Activated naive CD4-positive, alpha-beta T cell treated with anti-CD3 and anti-CD28 coated beads, Interleukin-2, amount 10 ng/mL, durations not matched to agents 7 days and 5 days (primary cell): ENCODE results near the gene KLK6.

Experiments used
- CTCF ChIA-PET: fragments of 350-600 bp; sonication (Branson Sonifier 250); formaldehyde crosslinking; loops from one replicate; lab custom pipeline; 2021; ENCODE audit warnings: antibody characterized with exemption; lab: Charles Lee
- DNase-seq: peaks from one replicate; pipeline ENCODE4 v3.0.0-alpha.2; 2020
- H3K27ac Mint-ChIP-seq: one replicate; pipeline ENCODE4 v1.8.0; 2021; ENCODE audit warnings: mild to moderate bottlenecking, moderate library complexity, mixed read lengths
- H3K27me3 Mint-ChIP-seq: one replicate; pipeline ENCODE4 v1.8.0; 2021; ENCODE audit warnings: mild to moderate bottlenecking, mixed read lengths
- H3K36me3 Mint-ChIP-seq: one replicate; pipeline ENCODE4 v1.8.0; 2021; ENCODE audit warnings: mixed read lengths
- H3K4me1 Mint-ChIP-seq: one replicate; pipeline ENCODE4 v1.8.0; 2021; ENCODE audit warnings: mixed read lengths
- H3K4me3 Mint-ChIP-seq: one replicate; pipeline ENCODE4 v1.8.0; 2021; ENCODE audit warnings: mild to moderate bottlenecking, moderate library complexity, mixed read lengths
- H3K9me3 Mint-ChIP-seq: one replicate; pipeline ENCODE4 v1.8.0; 2021; ENCODE audit warnings: mixed read lengths

The KLK6 gene

DNA sequence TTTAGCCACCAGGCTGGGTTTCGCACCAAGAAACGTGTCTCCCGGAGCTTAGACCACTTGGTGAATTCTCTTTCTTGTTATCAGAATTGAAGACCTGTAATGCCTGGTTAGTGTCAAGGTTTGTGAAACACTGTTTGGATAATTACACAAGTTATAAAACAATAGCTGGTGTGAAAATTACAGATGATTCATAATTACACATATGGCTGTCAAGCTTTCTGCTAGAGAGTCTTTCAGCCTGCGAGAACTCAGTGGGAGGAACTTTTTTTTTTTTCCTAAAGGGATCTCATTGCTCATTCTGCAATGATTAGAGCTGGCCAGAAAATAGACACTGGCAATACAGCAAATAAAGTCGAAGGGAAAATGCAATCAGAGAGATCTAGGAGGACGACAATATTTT lies 44.8 kb downstream of the KLK6 start:
- H3K4me1 Mint-ChIP-seq: peaks cover 8% of the 10 kb centered on the region
- no peak overlapping the region for H3K27ac Mint-ChIP-seq
- DNase-seq: no peak
- peaks cover 14% of the 10 kb centered on the region for H3K27me3 Mint-ChIP-seq
- no peak overlapping the region for H3K4me3 Mint-ChIP-seq
- CTCF ChIA-PET: interaction anchor here (0.6 to 1.2 kb wide), 3 partner anchors 9 to 219 kb away, joined by 3 to 4 read pairs (median 3); no protein-coding TSS in a partner anchor
- H3K9me3 Mint-ChIP-seq: no peaks in the 10 kb centered on the region
- no peaks in the 10 kb centered on the region for H3K36me3 Mint-ChIP-seq

DNA sequence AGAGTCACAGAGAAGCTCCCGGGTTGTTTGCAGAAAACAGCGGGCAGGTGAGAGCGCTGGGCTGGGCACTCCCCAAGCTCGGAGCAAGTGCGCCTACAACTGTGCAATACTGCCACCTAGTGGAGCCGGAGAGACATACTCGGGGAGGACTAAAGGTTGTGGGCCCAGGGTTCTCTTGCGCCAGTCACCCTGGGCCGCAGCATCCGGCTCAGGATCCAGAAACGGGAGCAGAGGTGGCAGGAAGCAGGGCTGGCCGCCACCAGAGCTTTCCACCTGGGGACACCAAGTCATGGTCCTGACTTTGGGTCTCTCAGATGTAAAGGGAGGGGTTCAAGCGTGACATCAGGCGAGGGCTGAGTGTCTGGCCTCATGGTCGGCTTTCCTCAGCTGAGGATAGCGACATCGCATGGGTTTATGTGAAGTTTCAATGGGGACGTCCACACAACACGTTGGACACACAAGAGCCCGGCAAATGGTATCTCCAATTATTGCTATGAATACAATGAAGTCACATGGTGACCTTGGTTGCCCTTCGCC lies 47.0 kb downstream of the KLK6 start:
- Mint-ChIP-seq H3K27ac (no peak overlapping the region), H3K27me3 (peaks cover 11% of the 10 kb centered on the region), H3K9me3 (no peaks in the 10 kb centered on the region), H3K36me3 (no peaks in the 10 kb centered on the region), H3K4me3 (no peak overlapping the region), H3K4me1 (peaks cover 8% of the 10 kb centered on the region)
- DNase-seq: peak; percentile 84
- CTCF ChIA-PET: interaction anchor here (0.6 to 2.4 kb wide), 22 partner anchors 8 to 385 kb away, joined by 3 to 15 read pairs (median 4); partner anchors contain the start of genes ACP4, CLEC11A and KLK4

DNA sequence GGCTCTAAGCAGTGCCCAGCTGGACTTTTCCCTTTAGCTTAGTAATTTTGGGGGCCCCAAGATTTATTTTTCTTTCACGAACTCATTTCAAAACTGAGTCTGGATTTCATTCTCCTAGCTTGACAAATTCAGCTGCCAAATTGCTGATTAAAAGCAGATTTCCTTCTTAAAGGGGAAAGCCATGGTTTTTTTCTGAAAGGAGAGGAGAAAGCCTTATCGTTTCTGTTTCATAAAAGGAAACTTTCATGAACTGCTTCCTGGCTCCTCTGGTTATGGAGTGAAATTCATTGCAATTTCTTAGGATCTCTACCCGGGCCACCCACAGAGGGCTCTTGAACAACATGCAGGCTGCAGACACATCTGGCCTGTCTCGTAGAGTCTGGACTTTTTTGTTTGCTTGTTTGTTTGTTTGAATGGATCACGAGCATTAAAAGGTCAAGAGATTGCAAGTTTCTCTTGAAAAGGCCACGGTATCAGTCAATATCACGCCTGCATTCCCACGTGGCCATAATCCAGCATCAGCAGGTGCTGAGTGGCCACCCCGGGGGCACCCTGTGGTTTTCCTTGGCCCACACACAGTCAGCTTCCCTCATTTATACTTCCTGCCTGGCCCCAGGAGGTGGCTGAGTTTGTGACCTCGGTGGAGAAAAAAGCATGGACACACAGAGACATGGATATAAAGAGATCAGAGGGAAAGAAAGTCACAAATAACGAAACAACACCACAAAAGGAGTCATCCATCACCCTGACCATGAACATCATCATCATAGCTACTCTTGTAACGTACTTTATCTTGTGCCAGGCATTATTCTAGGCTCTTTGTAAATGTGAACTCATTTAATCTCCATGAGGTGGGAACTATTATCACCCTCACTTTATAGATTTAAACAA lies 47.7 kb downstream of the KLK6 start:
- DNase-seq: no peak
- Mint-ChIP-seq H3K4me1 (peaks cover 8% of the 10 kb centered on the region), H3K9me3 (no peaks in the 10 kb centered on the region), H3K27ac (no peak overlapping the region), H3K36me3 (no peaks in the 10 kb centered on the region), H3K27me3 (peaks cover 17% of the 10 kb centered on the region), H3K4me3 (no peak overlapping the region)
- CTCF ChIA-PET: interaction anchor here (0.6 to 2.4 kb wide), 23 partner anchors 9 to 384 kb away, joined by 3 to 15 read pairs (median 4); partner anchors contain the start of genes ACP4, CLEC11A and KLK4

DNA sequence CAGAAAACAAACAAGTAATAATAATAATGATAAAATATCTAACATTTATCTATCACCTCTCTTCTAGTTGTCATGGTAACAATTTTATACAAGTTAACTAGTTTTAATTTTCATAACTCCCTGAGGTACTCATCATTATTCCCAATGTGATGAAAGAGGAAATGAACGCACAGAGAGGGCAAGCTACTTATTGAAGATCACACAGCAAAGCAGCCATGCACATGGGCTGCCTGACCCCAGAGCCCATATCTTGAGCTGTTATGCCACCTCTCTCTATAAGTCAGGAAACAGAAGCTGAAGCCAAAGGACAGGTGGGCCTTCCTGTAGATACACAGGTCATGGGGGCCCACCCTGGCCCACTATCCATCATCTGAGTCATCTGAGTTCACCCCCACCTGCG lies 53.3 kb downstream of the KLK6 start:
- CTCF ChIA-PET: no interaction called here
- Mint-ChIP-seq H3K36me3 (no peaks in the 10 kb centered on the region), H3K9me3 (no peaks in the 10 kb centered on the region), H3K27me3 (peaks cover 6% of the 10 kb centered on the region), H3K4me3 (no peak overlapping the region), H3K4me1 (no peaks in the 10 kb centered on the region), H3K27ac (no peak overlapping the region)
- no peak for DNase-seq

DNA sequence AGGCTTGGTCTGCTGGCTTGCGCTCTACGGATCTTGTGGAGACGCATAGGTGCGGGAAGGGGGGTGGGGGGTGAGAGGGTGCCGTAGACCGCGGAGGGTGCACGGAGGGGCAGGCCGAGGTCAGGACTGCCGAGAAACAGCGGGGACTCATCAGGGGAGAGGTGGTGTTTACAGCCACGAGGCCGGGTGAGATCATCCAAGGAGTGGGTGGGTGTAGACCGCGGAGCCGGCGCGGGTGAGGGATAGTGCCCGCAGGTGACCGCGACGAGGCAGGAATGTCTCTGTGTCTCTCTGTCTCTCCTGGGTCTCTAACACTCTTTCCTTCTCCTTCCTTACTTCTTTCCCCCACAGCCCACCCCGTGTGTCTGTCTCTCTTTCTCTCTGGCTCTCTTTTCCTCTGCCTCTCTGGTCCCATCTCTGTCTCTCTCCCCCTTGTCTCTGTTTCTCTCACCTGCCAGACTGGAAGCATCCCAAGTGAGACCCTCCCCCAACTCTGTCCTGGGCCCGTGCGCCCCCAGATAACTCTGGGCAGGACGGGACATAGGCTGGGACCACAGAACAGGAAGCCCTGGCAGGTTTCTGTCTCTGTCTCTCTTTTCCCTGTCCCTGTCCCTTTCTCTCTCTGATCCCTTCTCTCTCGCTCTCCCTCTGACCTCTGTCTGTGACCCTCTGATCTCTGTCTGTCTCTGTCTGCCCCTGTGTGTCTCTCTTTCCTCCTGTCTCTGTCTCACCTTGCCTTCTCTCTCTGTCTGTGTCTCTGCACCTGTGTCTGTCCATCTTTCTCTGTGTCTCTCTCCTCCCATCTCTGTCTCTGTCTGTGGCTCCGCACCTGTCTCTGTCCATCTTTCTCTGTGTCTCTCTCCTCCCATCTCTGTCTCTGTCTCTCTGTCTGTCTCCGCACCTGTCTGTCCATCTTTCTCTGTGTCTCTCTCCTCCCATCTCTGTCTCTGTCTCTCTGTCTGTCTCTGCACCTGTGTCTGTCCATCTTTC lies 56.4 kb downstream of the KLK6 start:
- CTCF ChIA-PET: no interaction called here

DNA sequence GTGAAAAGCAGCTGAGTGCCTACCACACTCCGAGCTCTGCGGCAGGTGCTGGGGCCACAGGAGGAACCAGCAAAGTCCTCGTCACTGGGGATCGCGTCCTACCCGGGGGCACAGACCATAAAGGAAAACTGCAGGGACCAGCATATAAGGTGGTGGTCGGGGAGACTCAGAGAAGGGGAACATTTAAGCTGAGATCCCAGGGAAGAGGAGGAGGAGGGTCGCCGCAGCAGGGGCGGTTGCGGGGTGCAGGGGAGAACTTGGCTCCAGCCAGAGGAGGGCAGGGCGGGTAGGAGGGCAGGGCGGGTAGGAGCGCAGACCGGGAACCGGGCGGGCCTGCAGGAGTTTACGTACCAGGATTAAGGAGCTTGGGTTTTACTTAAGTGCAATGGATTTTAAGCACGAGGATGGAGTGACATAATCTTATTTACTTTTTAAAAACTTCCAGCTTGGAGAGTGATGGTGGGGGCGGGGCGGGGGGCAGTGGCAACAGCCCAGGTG lies 57.2 kb downstream of the KLK6 start:
- H3K4me3 Mint-ChIP-seq: no peak overlapping the region
- CTCF ChIA-PET: interaction anchor here (1.9 kb wide), 1 partner anchor 10 kb away, joined by 8 read pairs; no protein-coding TSS in a partner anchor
- H3K27ac Mint-ChIP-seq: no peak overlapping the region
- H3K9me3 Mint-ChIP-seq: no peaks in the 10 kb centered on the region
- peaks cover 9% of the 10 kb centered on the region for H3K27me3 Mint-ChIP-seq
- H3K4me1 Mint-ChIP-seq: peaks cover 3% of the 10 kb centered on the region
- no peak for DNase-seq
- no peaks in the 10 kb centered on the region for H3K36me3 Mint-ChIP-seq

More for the DNA sequence above, 56.4 kb downstream of the KLK6 start:
- H3K36me3 Mint-ChIP-seq: no peaks in the 10 kb centered on the region
- no peak for DNase-seq
- H3K27me3 Mint-ChIP-seq: peaks cover 6% of the 10 kb centered on the region
- H3K4me3 Mint-ChIP-seq: no peak overlapping the region
- peaks cover 3% of the 10 kb centered on the region for H3K4me1 Mint-ChIP-seq
- no peak overlapping the region for H3K27ac Mint-ChIP-seq
- H3K9me3 Mint-ChIP-seq: no peaks in the 10 kb centered on the region

DNA sequence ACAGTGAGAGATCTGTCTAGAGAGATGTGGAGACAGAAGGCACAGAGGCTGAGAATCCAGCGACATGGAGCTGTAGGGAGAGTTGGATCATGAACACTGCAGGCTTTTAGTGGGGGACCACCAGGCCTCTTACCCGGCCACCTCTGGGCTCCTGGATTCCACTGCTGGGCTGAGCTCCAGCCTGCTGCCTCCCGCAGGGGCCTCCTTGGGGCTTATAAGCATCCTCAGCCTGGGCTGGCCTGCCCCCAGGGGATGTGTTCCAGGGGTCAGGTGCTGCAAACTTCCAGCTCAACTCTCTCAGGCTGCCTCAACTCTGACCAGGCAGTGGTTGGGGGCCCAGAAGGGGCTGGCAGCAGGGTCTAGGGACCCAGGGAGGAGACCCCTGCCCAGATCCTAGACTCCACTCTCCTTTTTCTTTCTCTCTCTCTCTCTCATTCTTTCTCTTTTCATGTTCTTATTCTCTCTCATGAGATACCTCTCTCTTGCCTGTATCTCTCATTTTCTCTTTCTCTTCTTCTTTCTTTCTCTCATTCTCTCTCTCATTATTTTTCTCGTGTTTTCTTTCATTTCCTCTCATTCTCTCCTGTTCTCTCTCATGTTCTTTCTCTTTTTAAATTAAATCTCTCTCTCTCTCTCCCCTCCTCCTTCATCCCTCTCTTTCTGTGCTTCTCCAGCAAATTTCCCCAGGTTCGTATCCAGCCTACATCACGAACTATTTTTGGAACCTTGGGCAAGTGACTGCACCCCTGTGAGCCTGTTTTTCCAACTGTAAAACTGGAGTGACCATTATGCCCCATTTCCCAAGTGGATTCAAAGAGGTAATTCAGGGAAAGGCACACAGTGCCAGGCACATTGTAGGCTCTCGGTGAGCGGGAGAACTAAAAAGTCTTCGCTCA lies 57.9 kb downstream of the KLK6 start, which contains the start of gene KLK4:
Gene KLK4, minus strand, starts transcription at position 190 of the 896 bp plus-strand sequence. CDS start 657 bp downstream, outside the sequence.
- Mint-ChIP-seq H3K36me3 (no peaks in the 10 kb centered on the region), H3K4me1 (peaks cover 3% of the 10 kb centered on the region), H3K27me3 (peaks cover 9% of the 10 kb centered on the region), H3K9me3 (no peaks in the 10 kb centered on the region), H3K4me3 (no peak within 1 kb of the TSS), H3K27ac (no peak within 1 kb of the TSS)
- DNase-seq: no peak
- CTCF ChIA-PET: interaction anchor here (1.9 kb wide), 1 partner anchor 11 kb away, joined by 8 read pairs; no protein-coding TSS in a partner anchor

DNA sequence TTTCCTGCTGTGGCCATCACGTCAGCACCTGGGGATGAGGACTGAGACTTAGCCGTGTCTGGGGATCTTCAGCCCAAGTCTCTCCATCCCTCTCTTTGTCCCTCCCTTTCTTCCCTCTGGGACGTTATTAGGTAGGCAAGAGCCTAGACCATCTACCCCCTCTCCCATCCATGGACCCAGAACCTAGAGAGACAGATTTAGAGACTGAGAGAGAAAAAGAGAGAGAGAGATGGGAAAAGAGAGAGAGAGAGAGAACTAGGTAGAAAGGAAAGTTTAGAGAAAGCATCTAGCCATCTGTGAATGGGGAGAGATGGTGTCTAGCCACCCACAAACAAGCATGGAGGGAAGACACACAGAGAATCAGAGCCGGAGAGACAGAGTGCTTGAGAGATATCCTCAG lies 58.7 kb downstream of the KLK6 start:
- H3K36me3 Mint-ChIP-seq: no peaks in the 10 kb centered on the region
- no peak overlapping the region for H3K4me3 Mint-ChIP-seq
- H3K27me3 Mint-ChIP-seq: peaks cover 14% of the 10 kb centered on the region
- no peak overlapping the region for H3K27ac Mint-ChIP-seq
- DNase-seq: no peak
- peaks cover 3% of the 10 kb centered on the region for H3K4me1 Mint-ChIP-seq
- H3K9me3 Mint-ChIP-seq: no peaks in the 10 kb centered on the region
- CTCF ChIA-PET: interaction anchor here (1.9 kb wide), 1 partner anchor 11 kb away, joined by 8 read pairs; no protein-coding TSS in a partner anchor

DNA sequence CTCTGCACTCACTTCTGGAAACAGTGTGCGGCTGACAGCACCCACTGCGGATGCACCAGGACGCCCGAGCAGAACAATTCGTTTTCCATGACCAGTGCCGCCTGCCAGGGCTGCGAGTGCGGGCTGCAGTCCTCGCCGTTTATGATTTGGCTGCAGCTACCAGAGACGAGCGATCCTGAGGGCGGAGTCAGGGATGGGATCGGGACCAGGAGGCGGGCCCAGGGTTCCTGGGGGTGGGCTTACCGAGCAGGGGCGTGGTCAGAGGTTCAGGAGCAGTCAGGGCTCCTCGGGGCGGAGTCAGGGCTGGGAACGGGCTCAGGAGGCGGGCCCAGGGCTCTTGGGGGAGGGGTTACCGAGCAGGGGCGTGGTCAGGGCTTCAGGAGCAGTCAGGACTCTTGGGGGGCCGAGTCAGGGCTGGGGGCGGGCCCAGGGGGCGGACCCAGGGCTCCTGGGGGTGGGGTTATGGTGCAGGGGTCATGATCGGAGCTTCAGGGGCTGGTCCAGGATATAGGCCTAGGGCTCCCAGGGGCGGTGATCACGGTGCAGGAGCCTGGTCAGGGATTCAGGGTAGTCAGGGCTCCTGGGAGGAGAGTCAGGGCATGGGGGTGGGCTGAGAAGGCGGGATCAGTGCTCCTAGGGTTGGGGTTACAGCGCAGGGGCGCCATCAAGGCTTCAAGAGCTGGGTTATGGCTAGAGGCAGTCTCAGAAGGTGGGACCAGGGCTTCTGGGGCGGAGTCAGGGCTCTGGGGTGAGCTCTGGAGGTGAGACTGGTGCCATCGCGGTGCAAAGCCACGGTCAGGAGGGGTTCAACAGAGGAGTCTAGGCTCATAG lies 59.9 kb downstream of the KLK6 start:
- CTCF ChIA-PET: interaction anchor here (1.4 kb wide), 1 partner anchor 13 kb away, joined by 7 read pairs; no protein-coding TSS in a partner anchor
- no peak overlapping the region for H3K4me3 Mint-ChIP-seq

More for the DNA sequence above, 59.9 kb downstream of the KLK6 start:
- Mint-ChIP-seq H3K27ac (no peak overlapping the region), H3K9me3 (no peaks in the 10 kb centered on the region), H3K36me3 (no peaks in the 10 kb centered on the region), H3K27me3 (peaks cover 14% of the 10 kb centered on the region), H3K4me1 (peaks cover 3% of the 10 kb centered on the region)
- peak; percentile 46 for DNase-seq
